CD8-positive, alpha-beta memory T cell (primary cell): ENCODE data around the gene FOXC1. TPM values are rescaled to one million over a fixed set of nuclear protein-coding genes. Genes with fewer than 3 reads are reported as not detected.

Experiments
- CTCF ChIA-PET: fragments of 350-600 bp; sonication (Branson Sonifier 250); formaldehyde crosslinking; loops from one replicate; lab custom pipeline; 2021; ENCODE audit warnings: antibody characterized with exemption; lab: Charles Lee
- POLR2A ChIA-PET: fragments of 350-600 bp; sonication (Branson Sonifier 250); formaldehyde crosslinking; loops from one replicate; lab custom pipeline; 2021; ENCODE audit warnings: antibody characterized with exemption; lab: Charles Lee
- DNase-seq, 5 donors: peaks; one replicate each; pipeline versions ENCODE4 v3.0.0 to v3.0.0-alpha.2; 2020 to 2022; ENCODE audit warnings: mixed read lengths in 1 of 5
- H3K27ac ChIP-seq: one replicate; pipeline ENCODE4 v1.7.0; 2013; ENCODE audit warnings: low read depth, mild to moderate bottlenecking, low read length, moderate library complexity
- H3K27me3 ChIP-seq: 2 replicates; pipeline ENCODE4 v1.7.0; 2013; ENCODE audit warnings: low read length, mild to moderate bottlenecking; ENCODE audit not compliant: insufficient read depth, poor library complexity, severe bottlenecking
- H3K36me3 ChIP-seq: 2 replicates; pipeline ENCODE4 v1.7.0; 2013; ENCODE audit warnings: mild to moderate bottlenecking, low read length, moderate library complexity; ENCODE audit not compliant: insufficient read depth
- H3K4me1 ChIP-seq: 2 replicates; pipeline ENCODE4 v1.7.0; 2013; ENCODE audit warnings: mild to moderate bottlenecking, low read length, moderate library complexity; ENCODE audit not compliant: insufficient read depth
- H3K4me3 ChIP-seq: 2 replicates; pipeline ENCODE4 v1.7.0; 2013; ENCODE audit warnings: mild to moderate bottlenecking, low read length
- H3K9me3 ChIP-seq: 2 replicates; pipeline ENCODE4 v1.7.0; 2013; ENCODE audit warnings: mild to moderate bottlenecking, low read length
- H3K27ac Mint-ChIP-seq, 8 donors: one replicate each; pipeline ENCODE4 v1.8.0; 2020 to 2021; ENCODE audit warnings: mixed read lengths in 8 of 8, mild to moderate bottlenecking in 6 of 8, inconsistent platforms in 3 of 8, moderate library complexity in 3 of 8
- H3K27me3 Mint-ChIP-seq, 2 donors: one replicate each; pipeline ENCODE4 v1.8.0; 2020 to 2021; ENCODE audit warnings: mixed read lengths in 2 of 2, mild to moderate bottlenecking in 1 of 2, moderate library complexity in 1 of 2
- H3K36me3 Mint-ChIP-seq, 3 donors: one replicate each; pipeline ENCODE4 v1.8.0; 2020 to 2021; ENCODE audit warnings: mixed read lengths in 3 of 3, inconsistent platforms in 1 of 3, mild to moderate bottlenecking in 1 of 3
- H3K4me1 Mint-ChIP-seq, 3 donors: one replicate each; pipeline ENCODE4 v1.8.0; 2020 to 2021; ENCODE audit warnings: mixed read lengths in 3 of 3, inconsistent platforms in 1 of 3, mild to moderate bottlenecking in 1 of 3
- H3K4me3 Mint-ChIP-seq, 7 donors: one replicate each; pipeline ENCODE4 v1.8.0; 2020 to 2021; ENCODE audit warnings: mixed read lengths in 7 of 7, mild to moderate bottlenecking in 6 of 7, moderate library complexity in 4 of 7, inconsistent platforms in 2 of 7
- H3K9me3 Mint-ChIP-seq, 5 donors: one replicate each; pipeline ENCODE4 v1.8.0; 2020 to 2022; ENCODE audit warnings: mixed read lengths in 5 of 5, mild to moderate bottlenecking in 3 of 5, moderate library complexity in 2 of 5, inconsistent platforms in 1 of 5
- polyA plus RNA-seq: library from polyadenylated mRNA; unstranded; fragments of 300-500 nt; fragmentation: Illumina TruSeq; gene quantifications from one replicate; pipeline ENCODE4 v1.2.3, GENCODE V29; 2021
- total RNA-seq, 2 experiments: library from RNA; stranded (reverse); gene quantifications; one replicate each; pipeline ENCODE4 v1.2.3, GENCODE V29; 2021

The FOXC1 gene
- total and polyA plus RNA-seq, 3 experiments from 2014 or later: not detected

GRCh38 chr6:1643830-1644445 lies 34.2 kb downstream of the FOXC1 start:
- ChIA-PET POLR2A (no interaction called here), CTCF (no interaction called here)
- Mint-ChIP-seq H3K4me1 (no peaks in the 10 kb centered on the region), H3K27me3 (no peaks in the 10 kb centered on the region), H3K36me3 (peaks cover 0 to 7% (median 6%) of the 10 kb centered on the region in 3 donors), H3K9me3 (no peaks in the 10 kb centered on the region), H3K27ac (no peak overlapping the region), H3K4me3 (no peak overlapping the region)
- no peaks in the 10 kb centered on the region for H3K27me3 ChIP-seq
- H3K4me1 ChIP-seq: no peaks in the 10 kb centered on the region
- DNase-seq: no peak
- H3K27ac ChIP-seq: no peak overlapping the region
- H3K9me3 ChIP-seq: no peaks in the 10 kb centered on the region
- H3K36me3 ChIP-seq: no peaks in the 10 kb centered on the region
- no peak overlapping the region for H3K4me3 ChIP-seq

GRCh38 chr6:1644516-1645060 lies 34.9 kb downstream of the FOXC1 start:
- H3K4me3 Mint-ChIP-seq: no peak overlapping the region
- no peak overlapping the region for H3K27ac ChIP-seq
- CTCF ChIA-PET: no interaction called here
- no peak for DNase-seq
- no peak overlapping the region for H3K27ac Mint-ChIP-seq
- no peaks in the 10 kb centered on the region for H3K36me3 ChIP-seq
- no peak overlapping the region for H3K4me3 ChIP-seq
- no peaks in the 10 kb centered on the region for H3K4me1 ChIP-seq
- H3K9me3 ChIP-seq: no peaks in the 10 kb centered on the region
- no peaks in the 10 kb centered on the region for H3K4me1 Mint-ChIP-seq
- no peaks in the 10 kb centered on the region for H3K9me3 Mint-ChIP-seq
- no peaks in the 10 kb centered on the region for H3K27me3 Mint-ChIP-seq
- POLR2A ChIA-PET: no interaction called here
- peaks cover 0 to 7% (median 6%) of the 10 kb centered on the region in 3 donors for H3K36me3 Mint-ChIP-seq
- no peaks in the 10 kb centered on the region for H3K27me3 ChIP-seq

DNA sequence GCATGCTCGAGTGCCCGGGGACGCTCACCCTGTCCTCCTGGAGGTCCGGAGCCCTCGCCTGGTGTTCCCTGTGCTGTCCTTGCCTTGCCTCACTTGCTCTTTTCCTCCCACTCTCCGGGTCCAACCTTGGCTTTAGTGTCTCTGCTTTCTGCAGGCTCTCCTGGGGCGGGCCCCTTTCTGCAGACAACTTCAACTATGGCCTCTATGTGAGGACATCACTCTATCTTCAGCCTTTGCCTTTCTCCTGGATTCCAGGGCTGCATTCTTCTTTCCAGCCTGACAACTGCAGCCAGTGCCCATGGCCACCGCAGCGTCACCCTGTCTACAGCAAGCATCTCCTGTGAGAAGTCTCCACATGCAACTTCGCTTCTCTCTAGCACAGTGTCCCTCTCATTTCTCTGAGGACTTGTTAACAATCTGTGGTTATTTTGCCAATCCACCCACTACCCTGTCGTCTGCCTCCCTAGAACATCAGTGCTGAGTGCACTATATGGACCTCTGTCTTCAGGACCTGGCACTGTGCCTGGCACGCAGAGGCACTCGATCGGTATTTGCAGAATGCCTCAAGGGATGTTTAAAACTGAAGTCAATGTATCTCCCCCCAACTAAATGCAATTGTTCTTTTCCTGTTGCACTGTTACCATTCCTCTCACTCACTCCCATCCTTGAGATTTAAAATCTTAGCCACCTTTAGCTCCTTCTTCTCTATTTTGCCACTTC lies 35.9 kb downstream of the FOXC1 start:
- peaks cover 0 to 7% (median 6%) of the 10 kb centered on the region in 3 donors for H3K36me3 Mint-ChIP-seq
- DNase-seq: no peak
- H3K4me3 ChIP-seq: no peak overlapping the region
- ChIA-PET CTCF (no interaction called here), POLR2A (no interaction called here)
- H3K4me1 Mint-ChIP-seq: no peaks in the 10 kb centered on the region
- H3K9me3 ChIP-seq: no peaks in the 10 kb centered on the region
- no peaks in the 10 kb centered on the region for H3K4me1 ChIP-seq
- no peak overlapping the region for H3K27ac Mint-ChIP-seq
- H3K27ac ChIP-seq: no peak overlapping the region
- no peaks in the 10 kb centered on the region for H3K9me3 Mint-ChIP-seq
- no peak overlapping the region for H3K4me3 Mint-ChIP-seq
- no peaks in the 10 kb centered on the region for H3K27me3 Mint-ChIP-seq
- H3K27me3 ChIP-seq: no peaks in the 10 kb centered on the region
- no peaks in the 10 kb centered on the region for H3K36me3 ChIP-seq

DNA sequence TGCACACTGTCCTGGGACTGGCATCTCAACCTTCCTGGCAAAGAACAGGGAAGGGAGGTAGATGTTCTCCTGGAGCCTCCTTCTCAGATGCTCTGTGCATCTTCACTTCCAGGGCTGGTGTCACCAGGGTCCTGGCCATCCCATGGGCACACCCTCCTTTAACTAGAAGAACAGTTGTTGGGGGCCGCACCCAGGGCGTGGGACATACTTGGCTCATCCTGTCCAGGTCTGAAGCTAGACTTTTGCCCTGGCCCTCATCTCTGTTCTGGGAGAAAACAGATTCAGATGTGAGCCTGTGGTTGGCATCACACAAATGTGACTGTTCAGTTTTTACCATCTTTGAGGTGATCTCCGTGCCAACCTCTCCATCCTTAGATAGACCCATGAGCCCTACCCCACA lies 41.6 kb downstream of the FOXC1 start:
- Mint-ChIP-seq H3K36me3 (no peaks in the 10 kb centered on the region), H3K4me1 (no peaks in the 10 kb centered on the region), H3K9me3 (no peaks in the 10 kb centered on the region), H3K27ac (no peak overlapping the region), H3K4me3 (no peak overlapping the region), H3K27me3 (no peaks in the 10 kb centered on the region)
- ChIA-PET POLR2A (no interaction called here), CTCF (no interaction called here)
- Histone ChIP-seq H3K27ac (no peak overlapping the region), H3K36me3 (no peaks in the 10 kb centered on the region), H3K9me3 (no peaks in the 10 kb centered on the region), H3K4me1 (no peaks in the 10 kb centered on the region), H3K4me3 (no peak overlapping the region), H3K27me3 (no peaks in the 10 kb centered on the region)
- DNase-seq: no peak

GRCh38 chr6:1652842-1653241 lies 43.1 kb downstream of the FOXC1 start:
- no peaks in the 10 kb centered on the region for H3K36me3 ChIP-seq
- H3K27ac ChIP-seq: no peak overlapping the region
- no peaks in the 10 kb centered on the region for H3K4me1 ChIP-seq
- Mint-ChIP-seq H3K9me3 (no peaks in the 10 kb centered on the region), H3K27ac (no peak overlapping the region), H3K27me3 (no peaks in the 10 kb centered on the region), H3K4me3 (no peak overlapping the region), H3K36me3 (no peaks in the 10 kb centered on the region), H3K4me1 (no peaks in the 10 kb centered on the region)
- no peaks in the 10 kb centered on the region for H3K27me3 ChIP-seq
- DNase-seq: no peak
- ChIA-PET CTCF (no interaction called here), POLR2A (no interaction called here)
- H3K9me3 ChIP-seq: no peaks in the 10 kb centered on the region
- no peak overlapping the region for H3K4me3 ChIP-seq

- no peaks in the 10 kb centered on the region for H3K27me3 Mint-ChIP-seq
- H3K4me1 ChIP-seq: no peaks in the 10 kb centered on the region
- H3K4me1 Mint-ChIP-seq: no peaks in the 10 kb centered on the region
- H3K4me3 ChIP-seq: no peak overlapping the region
- H3K36me3 Mint-ChIP-seq: no peaks in the 10 kb centered on the region
- H3K9me3 ChIP-seq: no peaks in the 10 kb centered on the region
- H3K4me3 Mint-ChIP-seq: no peak overlapping the region
- CTCF ChIA-PET: no interaction called here
- no peaks in the 10 kb centered on the region for H3K36me3 ChIP-seq
- no peak for DNase-seq
- H3K9me3 Mint-ChIP-seq: no peaks in the 10 kb centered on the region
- H3K27ac Mint-ChIP-seq: no peak overlapping the region
- no peak overlapping the region for H3K27ac ChIP-seq
- H3K27me3 ChIP-seq: no peaks in the 10 kb centered on the region
- POLR2A ChIA-PET: no interaction called here
Measured at GRCh38 chr6:1654054-1654453, 44.3 kb downstream of the FOXC1 start.

GRCh38 chr6:1657116-1657770 lies 47.5 kb downstream of the FOXC1 start:
- DNase-seq: no peak
- H3K27ac Mint-ChIP-seq: no peak overlapping the region
- H3K27me3 ChIP-seq: no peaks in the 10 kb centered on the region
- CTCF ChIA-PET: no interaction called here
- H3K4me3 Mint-ChIP-seq: no peak overlapping the region
- H3K27ac ChIP-seq: no peak overlapping the region
- H3K4me1 ChIP-seq: no peaks in the 10 kb centered on the region
- H3K4me1 Mint-ChIP-seq: peaks cover 0 to 2% (median 0%) of the 10 kb centered on the region in 3 donors
- no peaks in the 10 kb centered on the region for H3K36me3 ChIP-seq
- POLR2A ChIA-PET: no interaction called here
- no peaks in the 10 kb centered on the region for H3K27me3 Mint-ChIP-seq
- H3K9me3 Mint-ChIP-seq: no peaks in the 10 kb centered on the region
- H3K4me3 ChIP-seq: no peak overlapping the region
- peaks cover 0 to 7% (median 5%) of the 10 kb centered on the region in 3 donors for H3K36me3 Mint-ChIP-seq
- no peaks in the 10 kb centered on the region for H3K9me3 ChIP-seq

DNA sequence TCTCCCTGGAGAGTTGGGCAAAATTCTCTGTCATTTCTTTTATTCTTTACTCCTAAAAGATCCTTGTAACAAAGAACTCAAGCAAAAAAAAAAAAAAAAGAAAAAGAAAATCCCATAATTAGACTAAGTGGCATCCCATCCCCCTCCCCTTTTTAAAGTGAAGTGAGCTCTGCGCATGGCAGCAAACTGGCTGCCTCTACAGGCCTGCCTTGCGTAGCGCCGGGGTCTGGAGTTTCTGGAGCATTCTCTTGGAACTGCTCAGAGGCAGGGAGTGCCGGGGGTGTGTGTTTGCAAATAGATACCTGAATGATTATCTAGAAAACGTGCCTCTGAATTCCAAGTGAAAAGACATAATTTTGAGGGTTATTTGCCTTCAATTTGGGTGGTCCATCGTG lies 48.1 kb downstream of the FOXC1 start:
- Mint-ChIP-seq H3K4me3 (no peak overlapping the region), H3K9me3 (no peaks in the 10 kb centered on the region), H3K27ac (no peak overlapping the region), H3K4me1 (peaks cover 0 to 2% (median 0%) of the 10 kb centered on the region in 3 donors), H3K36me3 (peaks cover 0 to 7% (median 5%) of the 10 kb centered on the region in 3 donors), H3K27me3 (no peaks in the 10 kb centered on the region)
- Histone ChIP-seq H3K27ac (no peak overlapping the region), H3K4me1 (no peaks in the 10 kb centered on the region), H3K9me3 (no peaks in the 10 kb centered on the region), H3K4me3 (no peak overlapping the region), H3K36me3 (no peaks in the 10 kb centered on the region), H3K27me3 (no peaks in the 10 kb centered on the region)
- ChIA-PET POLR2A (no interaction called here), CTCF (no interaction called here)
- DNase-seq: no peak
